Transverse colon (tissue), 4 donors: Measurements from ENCODE around the gene PLB1. TPM values are rescaled to one million over a fixed set of nuclear protein-coding genes. Genes with fewer than 3 reads are reported as not detected.
A peak's percentile ranks its signal among the peaks of the same experiment; 100 is the strongest.

Source experiments
- DNase-seq: peaks from one replicate; pipeline ENCODE4 v3.0.0-alpha.2; 2019
- H3K27ac ChIP-seq, 4 donors: fragments of 200-600 bp; sonication (generic); 2 replicates each; pipeline ENCODE4 v1.5.1; 2016 to 2018; ENCODE audit warnings: inconsistent platforms in 4 of 4
- H3K27me3 ChIP-seq: fragments of 200-600 bp; sonication (generic); 2 replicates; pipeline ENCODE4 v1.5.1; 2017; ENCODE audit warnings: inconsistent platforms
- H3K36me3 ChIP-seq, 4 donors: fragments of 200-600 bp; sonication (generic); 2 replicates each; pipeline ENCODE4 v1.5.1; 2017 to 2019; ENCODE audit warnings: inconsistent platforms in 4 of 4
- H3K4me1 ChIP-seq, 4 donors: fragments of 200-600 bp; sonication (generic); 2 replicates each; pipeline ENCODE4 v1.5.1; 2017 to 2020; ENCODE audit warnings: inconsistent platforms in 4 of 4
- H3K4me3 ChIP-seq, 4 donors: fragments of 200-600 bp; sonication (generic); 1 replicate in 1 of 4; 2 replicates in 3 of 4; pipeline versions ENCODE4 v1.5.1 to v1.6.1; 2017 to 2019; ENCODE audit warnings: inconsistent platforms in 4 of 4
- H3K9me3 ChIP-seq, 2 donors: fragments of 200-600 bp; sonication (generic); 2 replicates each; pipeline ENCODE4 v1.5.1; 2017 to 2019; ENCODE audit warnings: inconsistent platforms in 2 of 2
- CTCF ChIP-seq, 5 experiments: fragments of 200-600 bp in 3 of 5; fragments of 450-650 bp in 2 of 5; sonication (generic) in 3 of 5; IDR thresholded peaks; 1 replicate in 2 of 5; 2 replicates in 3 of 5; pipeline ENCODE4 v1.5.1; 2016 to 2017; ENCODE audit warnings: antibody characterized with exemption in 5 of 5, inconsistent platforms in 3 of 5, mild to moderate bottlenecking in 2 of 5, moderate library complexity in 1 of 5
- EP300 ChIP-seq: sonication (generic); formaldehyde crosslinking; IDR thresholded peaks from one replicate; pipeline ENCODE4 v1.6.1; 2017; ENCODE audit warnings: antibody characterized with exemption, low read depth
- POLR2A ChIP-seq: fragments of 450-650 bp; IDR thresholded peaks from one replicate; pipeline ENCODE4 v1.6.1; 2016; ENCODE audit warnings: antibody characterized with exemption, mild to moderate bottlenecking, moderate library complexity
- POLR2AphosphoS5 ChIP-seq, 3 donors: sonication (generic); formaldehyde crosslinking; IDR thresholded peaks; one replicate each; pipeline ENCODE4 v1.6.1; 2016; ENCODE audit warnings: antibody characterized with exemption in 3 of 3
- WGBS, 2 donors: methylation state at CpG; one replicate each; pipeline ENCODE4 v1.1.5; 2018; ENCODE audit warnings: low coverage in 1 of 2; 5-methylcytosine and 5-hydroxymethylcytosine counted together
- in situ Hi-C, 4 donors: fragments of 200-750 bp; cut with MboI; loops; one replicate each; pipeline versions ENCODE4 v1.15.0 to v1.15.1; 2017; ENCODE audit warnings: low sequenced_read_pairs in 3 of 4, low pct_ligation_motif_present in 1 of 4, low pct_unique_long_range_greater_than_20kb in 1 of 4
- intact Hi-C: fragments of 100-400 bp; cut with DNase I; formaldehyde crosslinking; loops from one replicate; pipeline ENCODE4 v1.15.1; 2023; ENCODE audit warnings: low total_unique reads
- total RNA-seq, 4 donors: library from RNA; depleted of rRNA; stranded (reverse); fragments of >200 nt; gene quantifications; one replicate each; pipeline ENCODE4 v1.1.0, GENCODE V29; 2016

PLB1 gene
- total RNA-seq, 4 donors from 2014 or later = 0.20 to 4.2 (median 1.8) TPM

- WGBS, 2 donors = 48 to 67% methylated on average over 3 to 14 of the region's 14 CpGs
- in situ Hi-C loops = no loop called here
- H3K36me3 ChIP-seq = no peaks in the 10 kb centered on the region
- H3K4me3 ChIP-seq = no peak overlapping the region
- H3K27ac ChIP-seq = peak overlapping the region; percentile 22 to 63 (median 50)
- no peaks in the 10 kb centered on the region for H3K9me3 ChIP-seq
- DNase-seq = peak; percentile 72
- TF ChIP-seq POLR2A (no peak), POLR2AphosphoS5 (IDR thresholded peaks at IDR 0.05) (peak in 2 of 3 donors; percentile 28 to 30)
- peaks cover 0 to 29% (median 10%) of the 10 kb centered on the region in 4 donors for H3K4me1 ChIP-seq
- intact Hi-C loops = no loop called here
- H3K27me3 ChIP-seq = no peaks in the 10 kb centered on the region
Measured at GRCh38 chr2:28683100-28683706, 187.3 kb downstream of the PLB1 start.

GRCh38 chr2:28684142-28684858 lies 188.4 kb downstream of the PLB1 start:
- H3K36me3 ChIP-seq = no peaks in the 10 kb centered on the region
- H3K27me3 ChIP-seq = no peaks in the 10 kb centered on the region
- DNase-seq = no peak
- in situ Hi-C loops (no loop called here), intact Hi-C loops (no loop called here)
- no peak overlapping the region for H3K27ac ChIP-seq
- H3K9me3 ChIP-seq = no peaks in the 10 kb centered on the region
- H3K4me3 ChIP-seq = no peak overlapping the region
- WGBS, 2 donors = 92 to 94% methylated on average over 5 to 13 of the region's 13 CpGs
- no peak for TF ChIP-seq EP300
- no peak for TF ChIP-seq CTCF (IDR thresholded peaks at IDR 0.05)
- TF ChIP-seq POLR2AphosphoS5 (IDR thresholded peaks at IDR 0.05) = no peak
- TF ChIP-seq POLR2A = no peak
- H3K4me1 ChIP-seq = peaks cover 0 to 29% (median 10%) of the 10 kb centered on the region in 4 donors

GRCh38 chr2:28687171-28687570 lies 191.3 kb downstream of the PLB1 start:
- Histone ChIP-seq H3K36me3 (no peaks in the 10 kb centered on the region), H3K4me3 (no peak overlapping the region), H3K4me1 (peaks cover 0 to 20% (median 9%) of the 10 kb centered on the region in 4 donors), H3K27me3 (no peaks in the 10 kb centered on the region), H3K9me3 (no peaks in the 10 kb centered on the region), H3K27ac (no peak overlapping the region)
- no peak for DNase-seq
- TF ChIP-seq EP300 (no peak), POLR2A (no peak), CTCF (IDR thresholded peaks at IDR 0.05) (no peak), POLR2AphosphoS5 (IDR thresholded peaks at IDR 0.05) (no peak)
- in situ Hi-C loops (no loop called here), intact Hi-C loops (no loop called here)

- intact Hi-C loops = no loop called here
- in situ Hi-C loops = no loop called here
Measured at GRCh38 chr2:28687640-28688385, 192.0 kb downstream of the PLB1 start.

More at GRCh38 chr2:28687640-28688385, 192.0 kb downstream of the PLB1 start:
- Histone ChIP-seq H3K4me3 (no peak overlapping the region), H3K9me3 (no peaks in the 10 kb centered on the region), H3K4me1 (peaks cover 0 to 21% (median 8%) of the 10 kb centered on the region in 4 donors), H3K27me3 (no peaks in the 10 kb centered on the region), H3K36me3 (no peaks in the 10 kb centered on the region), H3K27ac (no peak overlapping the region)
- no peak for DNase-seq
- WGBS, 2 donors = 75 to 88% methylated on average over 2 to 7 of the region's 7 CpGs
- TF ChIP-seq POLR2A (no peak), EP300 (no peak), CTCF (IDR thresholded peaks at IDR 0.05) (no peak), POLR2AphosphoS5 (IDR thresholded peaks at IDR 0.05) (no peak)
